Chondrocyte (in vitro differentiated cells): ENCODE data around the gene BMPR2. TPM values are rescaled to one million over a fixed set of nuclear protein-coding genes. Genes with fewer than 3 reads are reported as not detected.

ENCODE experiments used
- DNase-seq: peaks from one replicate; pipeline ENCODE4 v3.0.0; 2021; ENCODE audit warnings: mixed read lengths, low spot score
- H3K27ac Mint-ChIP-seq: one replicate; pipeline ENCODE4 v1.8.0; 2021; ENCODE audit warnings: mild to moderate bottlenecking, moderate library complexity, mixed read lengths; ENCODE audit not compliant: unreplicated experiment
- H3K27me3 Mint-ChIP-seq: 2 replicates; pipeline ENCODE4 v1.8.0; 2021; ENCODE audit warnings: low read depth, mixed read lengths
- H3K36me3 Mint-ChIP-seq: 2 replicates; pipeline ENCODE4 v1.8.0; 2021; ENCODE audit warnings: low read depth, mixed read lengths
- H3K4me1 Mint-ChIP-seq: 2 replicates; pipeline ENCODE4 v1.8.0; 2021; ENCODE audit warnings: low read depth, mild to moderate bottlenecking, mixed read lengths
- H3K4me3 Mint-ChIP-seq: one replicate; pipeline ENCODE4 v1.8.0; 2021; ENCODE audit warnings: mild to moderate bottlenecking, moderate library complexity, mixed read lengths; ENCODE audit not compliant: unreplicated experiment
- H3K9me3 Mint-ChIP-seq: 2 replicates; pipeline ENCODE4 v1.8.0; 2021; ENCODE audit warnings: low read depth, mixed read lengths
- CTCF ChIP-seq: fragments of 200-600 bp; sonication (generic); IDR thresholded peaks from 2 replicates; pipeline ENCODE4 v1.5.0; 2021; ENCODE audit warnings: antibody characterized with exemption, mild to moderate bottlenecking, moderate library complexity
- total RNA-seq: library from RNA; stranded (reverse); gene quantifications from 3 replicates; pipeline ENCODE4 v1.2.1, GENCODE V29; 2021

Gene BMPR2
- total RNA-seq, 1 donor from 2014 or later, result 92.0 TPM

GRCh38 chr2:202599911-202600310 is 223.8 kb downstream of the BMPR2 start:
- Mint-ChIP-seq H3K27me3 (no peaks in the 10 kb centered on the region), H3K27ac (no peak overlapping the region), H3K9me3 (no peaks in the 10 kb centered on the region), H3K4me1 (no peaks in the 10 kb centered on the region), H3K36me3 (no peaks in the 10 kb centered on the region), H3K4me3 (no peak overlapping the region)
- DNase-seq, result no peak
- TF ChIP-seq CTCF, result no peak

GRCh38 chr2:202604699-202605098 is 228.6 kb downstream of the BMPR2 start:
- TF ChIP-seq CTCF, result no peak
- no peak for DNase-seq
- no peak overlapping the region for H3K27ac Mint-ChIP-seq
- H3K4me1 Mint-ChIP-seq, result peaks cover 3% of the 10 kb centered on the region
- H3K9me3 Mint-ChIP-seq, result no peaks in the 10 kb centered on the region
- no peaks in the 10 kb centered on the region for H3K27me3 Mint-ChIP-seq
- no peaks in the 10 kb centered on the region for H3K36me3 Mint-ChIP-seq
- H3K4me3 Mint-ChIP-seq, result no peak overlapping the region

GRCh38 chr2:202605174-202605573 is 229.0 kb downstream of the BMPR2 start:
- Mint-ChIP-seq H3K36me3 (no peaks in the 10 kb centered on the region), H3K27ac (no peak overlapping the region), H3K9me3 (no peaks in the 10 kb centered on the region), H3K4me3 (no peak overlapping the region), H3K4me1 (peaks cover 8% of the 10 kb centered on the region), H3K27me3 (no peaks in the 10 kb centered on the region)
- no peak for DNase-seq
- TF ChIP-seq CTCF, result no peak

- H3K4me3 Mint-ChIP-seq, result no peak overlapping the region
- H3K27ac Mint-ChIP-seq, result no peak overlapping the region
- TF ChIP-seq CTCF, result no peak
- no peaks in the 10 kb centered on the region for H3K36me3 Mint-ChIP-seq
- H3K4me1 Mint-ChIP-seq, result peaks cover 11% of the 10 kb centered on the region
- H3K9me3 Mint-ChIP-seq, result no peaks in the 10 kb centered on the region
- no peaks in the 10 kb centered on the region for H3K27me3 Mint-ChIP-seq
- no peak for DNase-seq
Measured at GRCh38 chr2:202608142-202608852, 232.2 kb downstream of the BMPR2 start.

- TF ChIP-seq CTCF, result no peak
- Mint-ChIP-seq H3K36me3 (no peaks in the 10 kb centered on the region), H3K4me3 (no peak overlapping the region), H3K4me1 (peaks cover 11% of the 10 kb centered on the region), H3K9me3 (no peaks in the 10 kb centered on the region), H3K27ac (no peak overlapping the region), H3K27me3 (no peaks in the 10 kb centered on the region)
- no peak for DNase-seq
Measured at GRCh38 chr2:202609381-202610145, 233.4 kb downstream of the BMPR2 start.
